HepG2 (cell line): ENCODE results near the gene PELI3.

Experiments
- CREB1 ChIP-seq, 2 experiments: fragments of 450-650 bp in 1 of 2; IDR thresholded peaks; 2 replicates each; pipeline ENCODE4 v1.6.1; 2016 to 2017; ENCODE audit warnings: control low read depth in 1 of 2, mild to moderate bottlenecking in 1 of 2, missing compliant biosample characterization in 1 of 2, missing genetic modification characterization in 1 of 2
- GABPB1 ChIP-seq: IDR thresholded peaks from 2 replicates; pipeline ENCODE4 v1.6.1; 2016; ENCODE audit warnings: mild to moderate bottlenecking, missing genetic modification reagents, moderate library complexity, missing compliant biosample characterization
- POLR2AphosphoS5 ChIP-seq: IDR thresholded peaks from 2 replicates; pipeline ENCODE4 v1.6.1; 2012; ENCODE audit warnings: low read depth, low read length
- RAD21 ChIP-seq: fragments of 450-650 bp; formaldehyde crosslinking; IDR thresholded peaks from 2 replicates; pipeline ENCODE4 v1.5.0; 2020; ENCODE audit warnings: mild to moderate bottlenecking
- ZBTB33 ChIP-seq: sonication (generic); formaldehyde crosslinking; IDR thresholded peaks from 2 replicates; pipeline ENCODE4 v1.4.0; 2020; ENCODE audit warnings: missing genetic modification reagents
- TF ChIP-seq, protein P1 (sequence below): sonication (generic); formaldehyde crosslinking; IDR thresholded peaks from 2 replicates; pipeline ENCODE4 v1.5.0; 2020; ENCODE audit warnings: missing genetic modification reagents

DNA sequence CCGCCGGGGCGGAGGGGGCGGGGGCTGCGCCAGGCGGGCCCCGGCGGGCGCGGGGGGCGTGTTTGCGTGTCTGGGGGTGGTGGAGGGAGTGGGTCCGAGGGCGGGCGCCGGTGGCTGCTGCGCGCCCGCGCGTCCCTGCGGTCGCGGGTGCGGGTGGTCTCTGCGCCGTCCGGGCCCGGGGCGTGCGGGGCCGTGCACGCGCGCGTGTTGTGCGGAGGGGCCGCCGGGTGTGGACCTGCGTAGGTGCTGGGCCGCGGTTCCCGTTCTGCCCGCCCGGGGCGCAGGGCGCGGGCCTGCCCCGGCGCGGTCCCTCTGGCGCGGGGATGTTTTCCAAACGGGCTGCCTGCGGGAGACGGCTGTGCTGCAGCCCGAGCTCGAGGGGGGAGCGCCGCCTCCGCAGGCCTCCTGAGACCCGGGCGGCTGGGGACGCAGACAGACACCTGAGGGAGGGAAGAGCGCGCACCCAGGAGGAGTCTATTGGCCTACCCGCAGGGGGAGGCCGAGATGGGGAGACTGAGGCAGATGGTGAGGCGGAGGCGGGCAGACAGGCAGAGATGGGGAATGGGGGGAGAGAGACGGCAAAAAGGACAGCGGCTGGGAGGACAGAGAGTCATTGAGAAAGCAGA is 442 bp downstream of the PELI3 start:
- TF ChIP-seq, protein P1, sequence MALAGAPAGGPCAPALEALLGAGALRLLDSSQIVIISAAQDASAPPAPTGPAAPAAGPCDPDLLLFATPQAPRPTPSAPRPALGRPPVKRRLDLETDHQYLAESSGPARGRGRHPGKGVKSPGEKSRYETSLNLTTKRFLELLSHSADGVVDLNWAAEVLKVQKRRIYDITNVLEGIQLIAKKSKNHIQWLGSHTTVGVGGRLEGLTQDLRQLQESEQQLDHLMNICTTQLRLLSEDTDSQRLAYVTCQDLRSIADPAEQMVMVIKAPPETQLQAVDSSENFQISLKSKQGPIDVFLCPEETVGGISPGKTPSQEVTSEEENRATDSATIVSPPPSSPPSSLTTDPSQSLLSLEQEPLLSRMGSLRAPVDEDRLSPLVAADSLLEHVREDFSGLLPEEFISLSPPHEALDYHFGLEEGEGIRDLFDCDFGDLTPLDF, result no peak
- TF ChIP-seq CREB1 (IDR thresholded peaks at IDR 0.05) (no peak), CREB1 (CRISPR knock-in tag; IDR thresholded peaks at IDR 0.05) (no peak), ZBTB33 (CRISPR knock-in tag) (no peak), POLR2AphosphoS5 (no peak), GABPB1 (peak; percentile 13; the same call in 1 of the 2 replicates), RAD21 (CRISPR knock-in tag) (0 out of 2 replicates have a peak, but pooled peaks have one; percentile 10)
